Measurements from ENCODE around the gene LRMDA. TPM values are rescaled to one million over a fixed set of nuclear protein-coding genes. Genes with fewer than 3 reads are reported as not detected.
A peak's percentile ranks its signal among the peaks of the same experiment; 100 is the strongest.

The LRMDA gene
- total RNA-seq, 3 donors from 2014 or later, result 9.4 to 14.9 (median 10.3) TPM

GRCh38 chr10:76334255-76334654 is 902.8 kb downstream of the LRMDA start:
- intact Hi-C loops (cut with DNase I, micrococcal nuclease), result no loop called here
- Histone ChIP-seq H3K4me3 (no peak overlapping the region), H3K36me3 (ENCODE audit: low read depth) (no peaks in the 10 kb centered on the region), H3K9me3 (no peaks in the 10 kb centered on the region), H3K4me1 (ENCODE audit: low read depth) (peaks cover 14% of the 10 kb centered on the region)
- DNase-seq (no peak), ATAC-seq (no peak)
- TF ChIP-seq, protein P1, sequence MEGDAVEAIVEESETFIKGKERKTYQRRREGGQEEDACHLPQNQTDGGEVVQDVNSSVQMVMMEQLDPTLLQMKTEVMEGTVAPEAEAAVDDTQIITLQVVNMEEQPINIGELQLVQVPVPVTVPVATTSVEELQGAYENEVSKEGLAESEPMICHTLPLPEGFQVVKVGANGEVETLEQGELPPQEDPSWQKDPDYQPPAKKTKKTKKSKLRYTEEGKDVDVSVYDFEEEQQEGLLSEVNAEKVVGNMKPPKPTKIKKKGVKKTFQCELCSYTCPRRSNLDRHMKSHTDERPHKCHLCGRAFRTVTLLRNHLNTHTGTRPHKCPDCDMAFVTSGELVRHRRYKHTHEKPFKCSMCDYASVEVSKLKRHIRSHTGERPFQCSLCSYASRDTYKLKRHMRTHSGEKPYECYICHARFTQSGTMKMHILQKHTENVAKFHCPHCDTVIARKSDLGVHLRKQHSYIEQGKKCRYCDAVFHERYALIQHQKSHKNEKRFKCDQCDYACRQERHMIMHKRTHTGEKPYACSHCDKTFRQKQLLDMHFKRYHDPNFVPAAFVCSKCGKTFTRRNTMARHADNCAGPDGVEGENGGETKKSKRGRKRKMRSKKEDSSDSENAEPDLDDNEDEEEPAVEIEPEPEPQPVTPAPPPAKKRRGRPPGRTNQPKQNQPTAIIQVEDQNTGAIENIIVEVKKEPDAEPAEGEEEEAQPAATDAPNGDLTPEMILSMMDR (IDR thresholded peaks at IDR 0.05), result no peak

GRCh38 chr10:76336213-76336963 is 905.0 kb downstream of the LRMDA start:
- intact Hi-C loops (cut with DNase I, micrococcal nuclease), result no loop called here
- no peaks in the 10 kb centered on the region for H3K9me3 ChIP-seq
- TF ChIP-seq, protein P1 (IDR thresholded peaks at IDR 0.05), result no peak
- H3K4me1 ChIP-seq (ENCODE audit: low read depth), result peaks cover 14% of the 10 kb centered on the region
- ATAC-seq (peak; percentile 85), DNase-seq (peak in 1 of 3 donors; percentile 47)
- H3K36me3 ChIP-seq (ENCODE audit: low read depth), result no peaks in the 10 kb centered on the region
- no peak overlapping the region for H3K4me3 ChIP-seq

DNA sequence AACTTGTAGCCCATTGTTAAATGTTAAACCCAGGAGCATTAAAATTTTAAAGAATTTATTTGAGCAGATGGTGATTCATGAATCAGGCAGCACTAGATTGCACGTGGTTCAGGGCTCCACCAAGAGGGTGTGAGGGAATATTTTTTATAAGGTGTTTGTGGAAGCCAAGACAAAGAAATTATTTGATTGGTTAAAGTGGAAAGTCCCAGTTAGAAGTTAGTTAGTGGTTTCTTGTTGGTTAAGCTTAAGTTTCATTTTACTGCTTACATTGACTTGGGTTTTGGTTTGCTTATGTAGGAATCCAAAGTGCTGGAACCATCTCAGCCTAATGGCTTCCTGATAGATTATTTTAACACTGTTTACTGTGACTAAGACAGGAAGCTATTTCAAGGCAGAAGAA is 906.2 kb downstream of the LRMDA start:
- DNase-seq, result no peak
- no peaks in the 10 kb centered on the region for H3K9me3 ChIP-seq
- H3K36me3 ChIP-seq (ENCODE audit: low read depth), result no peaks in the 10 kb centered on the region
- TF ChIP-seq, protein P1 (IDR thresholded peaks at IDR 0.05), result no peak
- intact Hi-C loops (cut with DNase I, micrococcal nuclease), result no loop called here
- no peak overlapping the region for H3K4me3 ChIP-seq
- ATAC-seq, result peak; percentile 66
- H3K4me1 ChIP-seq (ENCODE audit: low read depth), result peaks cover 14% of the 10 kb centered on the region

DNA sequence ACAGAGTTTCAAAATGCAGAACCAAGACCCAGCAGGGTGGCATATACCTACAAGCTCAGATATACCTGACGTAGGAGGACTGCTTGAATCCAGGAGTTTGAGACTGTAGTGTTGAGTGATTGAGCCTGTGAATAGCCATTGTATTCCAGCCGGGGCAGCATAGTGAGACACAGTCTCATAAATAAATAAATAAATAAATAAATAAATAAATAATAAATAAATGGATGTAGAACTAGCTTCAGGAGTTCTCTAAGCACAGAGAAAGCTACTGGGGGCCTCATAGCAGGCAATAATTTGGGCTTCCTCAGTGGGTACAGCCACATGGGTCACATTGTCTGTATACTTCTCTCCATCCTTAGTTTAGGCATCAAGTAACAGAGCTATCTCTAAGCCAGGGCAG is 906.8 kb downstream of the LRMDA start:
- ATAC-seq (no peak), DNase-seq (no peak)
- Histone ChIP-seq H3K4me1 (ENCODE audit: low read depth) (peaks cover 14% of the 10 kb centered on the region), H3K9me3 (no peaks in the 10 kb centered on the region), H3K4me3 (no peak overlapping the region), H3K36me3 (ENCODE audit: low read depth) (no peaks in the 10 kb centered on the region)
- intact Hi-C loops (cut with DNase I, micrococcal nuclease), result no loop called here
- TF ChIP-seq, protein P1 (IDR thresholded peaks at IDR 0.05), result no peak

DNA sequence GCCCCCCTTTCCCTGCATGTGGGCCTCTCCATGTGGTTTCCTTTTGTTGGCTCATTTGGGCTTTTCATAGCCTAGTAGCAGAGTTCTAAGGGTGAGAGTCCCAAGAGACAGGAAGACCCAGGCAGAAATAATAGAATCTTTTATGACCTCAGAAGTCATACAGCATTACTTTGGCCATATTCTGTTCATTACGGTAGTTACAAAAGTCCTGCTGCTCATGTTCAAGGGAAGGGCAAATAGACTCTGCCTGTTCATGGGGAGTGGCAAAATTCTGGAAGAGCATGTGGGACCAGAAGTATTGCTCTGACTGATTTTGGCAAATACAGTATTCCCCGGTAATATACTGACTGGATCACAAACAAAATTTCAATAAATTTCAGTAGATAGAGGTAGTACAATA is 910.3 kb downstream of the LRMDA start:
- H3K4me1 ChIP-seq (ENCODE audit: low read depth), result peaks cover 10% of the 10 kb centered on the region
- H3K4me3 ChIP-seq, result no peak overlapping the region
- H3K9me3 ChIP-seq, result no peaks in the 10 kb centered on the region
- H3K36me3 ChIP-seq (ENCODE audit: low read depth), result no peaks in the 10 kb centered on the region
- peak; percentile 14 for ATAC-seq
- TF ChIP-seq, protein P1 (IDR thresholded peaks at IDR 0.05), result no peak
- no peak for DNase-seq
- intact Hi-C loops (cut with DNase I, micrococcal nuclease), result no loop called here

Data from mucosa of descending colon (tissue), 3 donors.